NCI-H2227 treated with DMSO at 0.1 percent for 48 hours (cell line): ENCODE results near the gene SORL1.

Experiments used
- DNase-seq: peaks from one replicate; lab custom pipeline; 2025; lab: John Stamatoyannopoulos, UW

SORL1 gene

GRCh38 chr11:121451178-121451985, 732 bp upstream of the SORL1 start:
- no peak for DNase-seq

- DNase-seq, result peak; percentile 36
Measured at GRCh38 chr11:121452609-121453150, 566 bp downstream of the SORL1 start, which contains the start of gene SORL1-AS1. SORL1-AS1 (minus strand) TSS chr11:121452967.

DNA sequence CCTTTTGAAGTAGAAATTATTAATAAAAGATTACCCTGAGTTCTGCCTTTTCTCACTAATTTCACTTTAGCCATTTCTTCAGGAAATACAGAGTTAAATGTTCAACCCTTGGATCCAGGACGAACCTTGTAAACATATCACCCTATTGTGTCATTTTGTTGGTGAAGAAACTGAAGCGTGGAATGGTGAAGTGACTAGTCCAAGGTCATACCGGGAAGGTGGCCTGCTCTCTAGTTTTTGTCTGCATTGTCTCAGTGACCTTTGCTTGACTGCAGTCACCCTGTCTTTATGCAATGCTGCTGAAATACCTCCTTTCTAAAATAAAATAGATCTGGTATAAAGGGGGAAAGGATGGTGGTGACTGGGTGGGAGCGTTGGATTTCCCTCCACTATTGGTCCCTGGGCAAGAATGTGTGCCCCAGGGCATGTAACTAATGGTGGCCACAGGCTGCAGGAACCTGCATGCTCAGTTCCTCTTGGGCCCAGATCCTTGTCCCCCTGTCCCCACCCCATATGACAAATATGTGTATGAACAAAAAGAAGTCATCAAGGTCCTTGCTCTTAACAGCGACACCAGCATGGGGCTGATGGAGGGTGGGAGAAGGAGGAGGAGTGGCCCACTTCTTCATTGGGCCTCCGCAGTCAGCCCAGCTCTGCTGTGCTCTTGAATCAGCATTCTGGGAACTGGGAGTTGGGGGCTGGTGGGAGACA, 1.6 kb downstream of the SORL1 start:
- DNase-seq, result no peak

DNA sequence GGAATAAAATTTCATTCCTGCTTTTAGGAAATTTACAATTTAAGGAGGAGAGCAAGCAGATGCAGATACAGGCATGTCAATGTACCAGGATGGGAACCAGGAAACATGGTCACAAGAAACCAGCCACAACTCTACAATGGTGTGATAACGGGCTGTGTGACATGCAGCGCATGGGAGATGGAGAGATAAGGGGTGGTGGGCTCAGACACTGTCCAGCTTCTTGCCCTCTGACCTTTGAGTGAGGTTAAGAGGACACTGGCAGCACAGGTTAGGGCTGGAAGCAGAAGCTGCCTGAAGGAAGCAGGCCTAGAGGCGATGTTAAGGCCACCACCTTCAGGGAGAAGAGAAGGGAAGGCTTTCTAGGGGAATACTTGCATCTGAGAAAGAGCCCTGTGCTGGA, 3.0 kb downstream of the SORL1 start:
- no peak for DNase-seq

- no peak for DNase-seq
Measured at GRCh38 chr11:121456151-121456550, 4.0 kb downstream of the SORL1 start.

DNA sequence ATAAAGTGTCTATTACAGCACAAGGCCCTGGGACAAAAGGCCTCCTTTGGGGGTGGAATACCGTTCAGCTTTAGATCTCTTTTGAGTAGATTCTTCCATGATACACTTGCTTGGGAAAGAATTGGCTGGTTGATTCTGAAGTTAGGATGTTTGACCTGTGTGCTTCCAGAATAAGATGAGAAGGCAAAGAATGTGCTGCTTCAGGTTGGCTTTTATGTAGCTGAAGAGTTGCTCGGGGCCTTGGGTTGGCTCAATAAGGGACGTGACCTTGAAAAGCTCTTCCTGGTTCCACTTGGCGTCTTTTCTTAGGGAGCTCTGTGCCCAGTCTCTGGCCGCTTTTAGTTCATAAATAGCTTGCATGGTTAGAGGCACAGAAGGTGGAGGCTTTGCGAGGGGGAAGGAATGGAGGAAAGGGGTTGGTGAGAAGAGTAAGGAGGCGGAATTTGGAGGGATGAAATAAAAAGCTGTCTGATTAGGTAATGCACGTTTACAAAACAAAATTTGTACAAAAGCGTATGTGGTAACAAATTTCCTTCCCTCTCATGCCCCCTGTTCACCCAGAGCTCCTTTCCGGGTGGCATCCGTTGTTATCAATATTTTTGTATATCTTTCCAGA, 4.8 kb downstream of the SORL1 start:
- DNase-seq, result no peak

- DNase-seq, result no peak
Measured at GRCh38 chr11:121458551-121458950, 6.4 kb downstream of the SORL1 start.

GRCh38 chr11:121459413-121460017, 7.4 kb downstream of the SORL1 start:
- peak; percentile 40 for DNase-seq

GRCh38 chr11:121460941-121461514, 8.9 kb downstream of the SORL1 start:
- DNase-seq, result no peak

GRCh38 chr11:121461843-121462242, 9.7 kb downstream of the SORL1 start:
- DNase-seq, result no peak

DNA sequence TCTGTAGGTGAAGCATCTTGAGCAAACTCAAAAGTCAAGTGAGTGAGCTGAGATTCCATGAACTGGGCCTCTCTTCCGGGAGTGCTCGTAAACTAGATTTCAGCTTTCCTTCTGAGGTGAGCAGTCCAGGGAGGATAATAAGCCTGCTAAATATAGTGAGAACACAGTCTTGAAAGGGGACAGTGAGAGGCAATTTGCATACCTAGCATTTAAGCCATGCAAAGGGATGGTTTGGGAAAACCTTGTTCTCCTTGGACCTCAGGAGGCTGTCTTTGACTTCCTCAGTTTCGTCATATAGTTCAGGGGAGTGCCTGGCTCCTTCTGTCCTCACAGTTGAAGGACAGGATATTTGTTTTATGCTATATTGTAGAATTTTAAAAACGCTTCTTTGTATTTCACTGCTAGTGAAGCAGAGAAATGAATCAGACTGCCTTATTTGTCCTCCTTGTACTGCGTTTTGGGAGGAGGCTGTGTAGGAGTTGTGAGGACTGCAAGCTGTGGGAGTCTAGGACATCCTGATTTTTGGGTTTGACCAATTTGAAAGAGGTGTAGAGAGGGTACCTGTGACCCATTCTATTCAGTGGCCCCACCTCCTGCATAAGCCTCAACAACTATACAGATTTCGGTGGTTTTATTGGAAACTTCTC, 11.7 kb downstream of the SORL1 start:
- no peak for DNase-seq

DNA sequence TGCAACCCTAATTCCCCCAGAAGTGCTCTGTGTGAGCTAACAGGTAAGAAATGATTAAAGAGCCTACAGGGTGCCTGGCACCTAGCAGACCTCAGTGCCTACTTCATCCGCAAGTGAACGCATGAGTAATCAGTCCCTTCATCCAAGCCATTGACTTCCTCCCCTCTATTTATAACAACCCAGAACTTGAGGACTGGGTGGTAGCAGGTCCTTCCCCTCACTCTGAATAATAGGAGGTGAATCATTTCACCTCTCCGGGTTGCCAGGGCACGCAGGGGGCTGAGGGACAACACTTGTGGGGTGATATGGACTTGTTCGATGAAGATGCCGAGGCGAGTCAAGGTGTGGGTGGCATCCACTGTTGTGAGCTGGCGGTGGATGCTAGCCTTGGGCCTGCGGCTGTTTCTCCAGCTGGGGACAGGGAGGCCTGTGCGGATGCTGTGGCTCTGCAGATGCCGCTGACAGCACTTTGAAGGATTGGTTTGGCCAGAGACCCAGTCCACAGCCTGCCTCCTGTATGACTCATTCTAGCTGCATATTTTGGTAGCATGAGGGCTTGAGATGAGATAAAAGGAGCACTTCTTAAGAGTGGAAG, 12.3 kb downstream of the SORL1 start:
- DNase-seq, result no peak

DNA sequence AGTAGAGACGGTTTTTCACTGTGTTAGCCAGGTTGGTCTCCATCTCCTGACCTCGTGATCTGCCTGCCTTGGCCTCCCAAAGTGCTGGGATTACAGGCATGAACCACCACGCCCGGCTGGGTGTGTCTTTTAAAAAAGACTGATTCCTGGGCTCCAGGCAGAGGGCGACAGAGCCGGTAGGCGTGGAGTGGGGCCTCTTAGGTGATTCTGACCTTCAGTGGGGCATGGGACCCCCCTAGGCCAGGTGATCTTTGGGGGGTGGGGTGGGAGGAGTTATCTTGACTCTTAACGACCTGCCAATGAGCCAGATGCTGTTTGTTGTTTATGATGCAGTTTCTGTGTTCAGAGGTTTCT, 13.6 kb downstream of the SORL1 start:
- DNase-seq, result no peak

- peak; percentile 47 for DNase-seq
Measured at GRCh38 chr11:121466063-121466794, 14.1 kb downstream of the SORL1 start.

- DNase-seq, result no peak
Measured at GRCh38 chr11:121467471-121467870, 15.4 kb downstream of the SORL1 start.

GRCh38 chr11:121467965-121468364, 15.9 kb downstream of the SORL1 start:
- DNase-seq, result no peak

- no peak for DNase-seq
Measured at GRCh38 chr11:121469910-121470309, 17.8 kb downstream of the SORL1 start.

DNA sequence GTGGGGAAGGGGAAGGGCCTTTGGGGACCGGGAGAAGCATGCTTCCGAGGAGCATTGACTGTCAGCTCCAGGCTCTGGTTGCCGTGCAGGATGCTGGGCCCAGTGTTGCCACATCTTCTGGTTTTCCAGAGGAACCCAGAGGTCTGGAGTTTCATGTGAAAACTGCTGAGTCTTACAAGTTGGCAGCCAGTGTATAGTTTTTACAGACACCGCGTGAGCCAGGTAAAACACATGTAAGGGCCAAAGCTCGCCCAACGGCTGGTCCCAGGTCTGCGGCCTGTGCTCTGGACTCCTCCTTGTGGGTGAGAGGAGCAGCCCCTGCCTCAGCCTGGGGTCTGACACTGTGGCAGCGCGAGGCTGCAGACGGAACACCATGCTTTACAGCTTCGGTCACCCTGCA, 19.1 kb downstream of the SORL1 start:
- no peak for DNase-seq

GRCh38 chr11:121472312-121472711, 20.2 kb downstream of the SORL1 start:
- no peak for DNase-seq

DNA sequence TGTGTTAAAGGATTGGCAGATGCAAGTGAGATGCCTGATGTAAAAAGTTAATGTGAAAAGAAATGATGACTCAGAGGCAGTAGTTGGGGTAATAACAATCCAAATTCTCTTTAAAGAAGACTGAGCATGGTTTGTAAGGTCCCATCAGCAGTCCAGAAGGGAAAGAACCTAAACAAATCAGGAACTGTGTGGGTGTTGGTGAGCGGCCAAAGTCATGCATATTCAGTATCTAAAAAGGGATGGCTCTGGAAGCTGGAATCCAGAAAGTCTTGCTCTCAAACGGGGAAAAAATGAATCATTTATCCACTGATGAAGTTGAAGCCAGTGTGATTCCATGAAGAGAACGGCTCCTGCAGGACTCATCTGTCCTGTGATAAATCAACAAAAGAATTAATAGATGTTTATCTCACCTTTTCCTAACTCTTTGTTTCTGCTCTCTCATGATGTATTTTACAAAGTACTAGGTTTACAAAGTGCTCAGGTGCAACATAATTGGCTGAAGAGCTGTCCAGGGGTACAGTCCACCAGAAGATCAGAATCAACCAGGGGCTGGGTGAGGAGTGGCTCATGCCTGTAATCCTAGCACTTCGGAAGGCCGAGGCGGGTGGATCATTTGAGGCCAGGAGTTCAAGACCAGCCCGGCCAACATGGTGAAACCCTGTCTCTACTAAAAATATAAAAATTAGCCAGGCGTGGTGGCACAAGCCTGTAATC, 21.1 kb downstream of the SORL1 start:
- no peak for DNase-seq
